ENCODE results near the gene CDC14B. TPM values are rescaled to one million over a fixed set of nuclear protein-coding genes. Genes with fewer than 3 reads are reported as not detected.

The CDC14B gene
- total RNA-seq, 4 donors from 2014 or later: 4.9 to 11.2 (median 8.9) TPM

DNA sequence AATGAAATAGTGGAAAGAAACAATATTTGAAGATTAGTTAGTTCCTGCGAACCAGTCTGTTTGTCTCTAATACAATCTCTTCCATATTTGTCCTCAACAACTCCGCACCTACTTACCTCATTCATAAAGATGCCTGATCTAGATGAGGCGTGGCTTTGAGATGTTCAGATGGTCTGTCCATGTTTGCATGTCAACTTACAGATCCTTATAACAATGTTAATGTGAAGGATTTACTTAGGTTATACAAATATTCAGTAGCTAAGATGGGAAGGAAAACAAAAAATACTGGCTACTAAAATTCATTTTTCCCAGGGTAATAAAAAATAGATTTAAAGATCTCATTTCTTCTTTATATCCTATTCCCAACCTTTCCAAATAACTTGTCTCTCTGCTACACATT, 8.3 kb downstream of the CDC14B start:
- no peaks in the 10 kb centered on the region for H3K36me3 ChIP-seq
- H3K9me3 ChIP-seq: no peaks in the 10 kb centered on the region
- TF ChIP-seq, protein P1, sequence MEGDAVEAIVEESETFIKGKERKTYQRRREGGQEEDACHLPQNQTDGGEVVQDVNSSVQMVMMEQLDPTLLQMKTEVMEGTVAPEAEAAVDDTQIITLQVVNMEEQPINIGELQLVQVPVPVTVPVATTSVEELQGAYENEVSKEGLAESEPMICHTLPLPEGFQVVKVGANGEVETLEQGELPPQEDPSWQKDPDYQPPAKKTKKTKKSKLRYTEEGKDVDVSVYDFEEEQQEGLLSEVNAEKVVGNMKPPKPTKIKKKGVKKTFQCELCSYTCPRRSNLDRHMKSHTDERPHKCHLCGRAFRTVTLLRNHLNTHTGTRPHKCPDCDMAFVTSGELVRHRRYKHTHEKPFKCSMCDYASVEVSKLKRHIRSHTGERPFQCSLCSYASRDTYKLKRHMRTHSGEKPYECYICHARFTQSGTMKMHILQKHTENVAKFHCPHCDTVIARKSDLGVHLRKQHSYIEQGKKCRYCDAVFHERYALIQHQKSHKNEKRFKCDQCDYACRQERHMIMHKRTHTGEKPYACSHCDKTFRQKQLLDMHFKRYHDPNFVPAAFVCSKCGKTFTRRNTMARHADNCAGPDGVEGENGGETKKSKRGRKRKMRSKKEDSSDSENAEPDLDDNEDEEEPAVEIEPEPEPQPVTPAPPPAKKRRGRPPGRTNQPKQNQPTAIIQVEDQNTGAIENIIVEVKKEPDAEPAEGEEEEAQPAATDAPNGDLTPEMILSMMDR (IDR thresholded peaks at IDR 0.05): no peak
- TF ChIP-seq POLR2A (IDR thresholded peaks at IDR 0.05) (no peak), EP300 (IDR thresholded peaks at IDR 0.05) (no peak), POLR2AphosphoS5 (IDR thresholded peaks at IDR 0.05) (no peak)
- H3K27me3 ChIP-seq: no peaks in the 10 kb centered on the region
- peaks cover 13% of the 10 kb centered on the region for H3K4me1 ChIP-seq
- H3K4me3 ChIP-seq: no peak overlapping the region
- 90% methylated on average over 3 of the region's 3 CpGs for WGBS
- no peak overlapping the region for H3K27ac ChIP-seq
- no peak for DNase-seq (ENCODE audit: low spot score in 2 of 2)

DNA sequence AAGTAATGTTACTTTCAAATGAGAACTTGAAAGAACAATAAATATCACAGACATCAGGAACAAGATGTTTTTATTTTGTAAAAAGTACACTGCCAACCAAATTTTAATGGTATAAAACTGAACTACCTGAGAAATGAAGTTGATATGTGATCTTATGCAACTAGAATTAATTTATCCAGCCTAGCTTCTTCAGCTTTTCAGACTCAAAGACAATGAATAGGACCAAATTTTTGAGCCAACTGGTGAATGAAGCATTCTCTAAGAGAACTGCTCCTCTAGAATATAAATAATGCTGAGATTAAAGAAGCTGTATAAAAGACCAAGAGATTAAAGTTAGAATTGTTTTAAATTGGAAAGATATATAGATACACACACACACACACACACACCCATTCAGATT, 9.9 kb downstream of the CDC14B start:
- H3K4me3 ChIP-seq: no peak overlapping the region
- H3K27me3 ChIP-seq: no peaks in the 10 kb centered on the region
- no peaks in the 10 kb centered on the region for H3K36me3 ChIP-seq
- no peak for DNase-seq (ENCODE audit: low spot score in 2 of 2)
- TF ChIP-seq EP300 (IDR thresholded peaks at IDR 0.05): no peak
- TF ChIP-seq, protein P1 (IDR thresholded peaks at IDR 0.05): no peak
- no peak for TF ChIP-seq POLR2AphosphoS5 (IDR thresholded peaks at IDR 0.05)
- TF ChIP-seq POLR2A (IDR thresholded peaks at IDR 0.05): no peak
- H3K4me1 ChIP-seq: peaks cover 13% of the 10 kb centered on the region
- H3K9me3 ChIP-seq: no peaks in the 10 kb centered on the region
- H3K27ac ChIP-seq: no peak overlapping the region

DNA sequence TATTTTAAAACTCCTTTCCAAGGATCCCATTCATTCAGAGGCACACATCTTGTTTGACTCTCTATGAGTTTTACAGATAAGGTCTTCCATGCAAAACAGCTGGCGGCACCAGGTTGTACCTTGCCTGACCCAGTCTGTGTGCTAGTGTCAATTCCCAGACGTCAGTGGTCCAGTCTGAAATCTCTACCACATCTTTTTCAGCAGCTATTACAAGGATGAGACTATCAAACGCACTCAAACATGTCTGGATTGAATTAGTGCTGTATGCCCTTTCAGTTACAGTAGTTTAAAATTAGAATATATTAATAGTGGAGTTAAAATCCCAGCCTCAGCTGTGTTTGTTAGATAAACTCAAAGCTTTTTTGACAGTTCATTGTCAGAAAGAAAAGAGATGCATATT, 11.7 kb downstream of the CDC14B start:
- Histone ChIP-seq H3K4me3 (no peak overlapping the region), H3K36me3 (no peaks in the 10 kb centered on the region), H3K4me1 (peaks cover 25% of the 10 kb centered on the region), H3K27ac (no peak overlapping the region), H3K9me3 (no peaks in the 10 kb centered on the region), H3K27me3 (no peaks in the 10 kb centered on the region)
- WGBS: 79% methylated on average over 3 of the region's 3 CpGs
- DNase-seq (ENCODE audit: low spot score in 2 of 2): no peak
- no peak for TF ChIP-seq POLR2AphosphoS5 (IDR thresholded peaks at IDR 0.05)
- TF ChIP-seq EP300 (IDR thresholded peaks at IDR 0.05): no peak
- TF ChIP-seq, protein P1 (IDR thresholded peaks at IDR 0.05): no peak
- TF ChIP-seq POLR2A (IDR thresholded peaks at IDR 0.05): no peak

DNA sequence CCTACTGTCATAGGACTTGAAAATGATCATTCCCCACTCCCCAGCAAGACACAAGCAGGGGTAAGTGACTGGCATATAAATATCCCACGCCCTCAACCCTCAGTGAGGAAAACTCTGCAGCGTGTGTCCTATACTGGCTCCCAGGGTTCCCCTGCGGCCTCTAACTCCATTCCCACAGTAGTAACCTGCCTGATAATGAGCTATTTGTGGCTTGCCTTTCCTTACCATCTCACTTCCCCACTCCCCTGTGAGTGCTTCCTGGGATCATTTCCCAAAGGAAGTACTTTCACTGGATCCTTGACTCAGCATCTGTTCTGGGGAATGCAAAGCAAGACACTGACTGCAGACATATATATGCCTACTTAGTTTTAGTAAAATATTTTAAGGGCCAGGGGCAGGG, 14.3 kb downstream of the CDC14B start:
- 96% methylated on average over 3 of the region's 3 CpGs for WGBS
- TF ChIP-seq POLR2AphosphoS5 (IDR thresholded peaks at IDR 0.05): no peak
- TF ChIP-seq, protein P1 (IDR thresholded peaks at IDR 0.05): no peak
- no peak for TF ChIP-seq POLR2A (IDR thresholded peaks at IDR 0.05)
- no peak for TF ChIP-seq EP300 (IDR thresholded peaks at IDR 0.05)
- Histone ChIP-seq H3K27ac (no peak overlapping the region), H3K4me3 (no peak overlapping the region), H3K4me1 (peaks cover 13% of the 10 kb centered on the region), H3K9me3 (no peaks in the 10 kb centered on the region), H3K27me3 (no peaks in the 10 kb centered on the region), H3K36me3 (no peaks in the 10 kb centered on the region)
- no peak for DNase-seq (ENCODE audit: low spot score in 2 of 2)

DNA sequence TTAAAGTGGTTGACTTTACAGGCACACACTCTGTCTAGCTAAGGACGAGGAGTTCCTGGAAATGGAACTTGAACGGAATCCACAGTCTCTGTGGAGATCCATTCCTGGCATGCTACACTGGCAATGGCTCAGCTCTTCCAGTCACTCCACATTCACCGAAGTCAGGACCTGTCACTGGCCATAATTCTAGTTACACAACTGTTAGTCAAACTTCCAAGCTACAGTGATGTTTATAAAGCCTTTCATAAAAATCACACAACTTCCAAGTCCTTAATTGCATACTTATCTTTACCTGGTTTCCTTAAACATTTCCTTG, 15.7 kb downstream of the CDC14B start:
- Histone ChIP-seq H3K27me3 (no peaks in the 10 kb centered on the region), H3K4me3 (no peak overlapping the region), H3K36me3 (no peaks in the 10 kb centered on the region), H3K27ac (peak overlapping the region; percentile 45), H3K4me1 (peaks cover 13% of the 10 kb centered on the region), H3K9me3 (no peaks in the 10 kb centered on the region)
- WGBS: 17% methylated on average over 3 of the region's 3 CpGs
- DNase-seq (ENCODE audit: low spot score in 2 of 2): no peak
- no peak for TF ChIP-seq EP300 (IDR thresholded peaks at IDR 0.05)
- TF ChIP-seq POLR2AphosphoS5 (IDR thresholded peaks at IDR 0.05): peak in 2 of 3 donors; percentile 69 to 75

DNA sequence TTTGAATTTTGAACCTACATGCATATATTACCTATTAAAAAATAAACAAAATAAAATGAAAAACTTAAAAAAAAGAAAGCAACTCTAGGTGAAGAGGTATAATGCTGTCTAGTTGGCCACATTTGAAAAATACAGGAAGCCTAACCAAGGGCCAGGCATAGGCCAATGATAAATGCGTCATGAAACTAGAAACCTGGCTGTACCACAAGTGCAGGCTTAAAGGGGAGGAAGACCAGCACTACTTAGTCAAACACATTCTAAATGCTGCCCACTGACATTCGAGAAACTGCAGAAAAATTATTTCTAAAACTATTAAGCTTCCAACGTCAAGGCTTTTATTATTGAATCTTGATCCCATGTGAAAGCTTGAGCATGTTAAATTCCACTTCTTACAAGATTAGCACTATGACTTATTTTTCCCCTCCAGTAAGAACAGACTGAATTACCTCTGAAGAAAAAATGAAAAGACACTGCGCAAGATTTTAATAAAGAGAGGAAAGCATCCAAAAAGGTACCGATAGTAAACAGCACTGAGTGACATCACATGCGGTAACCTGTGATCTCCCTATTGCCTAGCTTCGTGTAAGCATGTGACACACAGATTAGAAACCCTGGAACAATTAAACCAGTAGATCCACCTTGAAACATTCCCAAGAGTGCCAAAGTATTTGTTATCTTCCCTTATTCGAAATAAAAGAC, 16.2 kb downstream of the CDC14B start:
- no peak overlapping the region for H3K4me3 ChIP-seq
- no peaks in the 10 kb centered on the region for H3K27me3 ChIP-seq
- 53% methylated on average over 8 of the region's 8 CpGs for WGBS
- no peak for DNase-seq (ENCODE audit: low spot score in 2 of 2)
- peak overlapping the region; percentile 45 for H3K27ac ChIP-seq
- no peak for TF ChIP-seq POLR2AphosphoS5 (IDR thresholded peaks at IDR 0.05)
- TF ChIP-seq, protein P1 (IDR thresholded peaks at IDR 0.05): no peak
- TF ChIP-seq POLR2A (IDR thresholded peaks at IDR 0.05): no peak
- TF ChIP-seq EP300 (IDR thresholded peaks at IDR 0.05): no peak
- H3K9me3 ChIP-seq: no peaks in the 10 kb centered on the region
- H3K4me1 ChIP-seq: peaks cover 13% of the 10 kb centered on the region
- no peaks in the 10 kb centered on the region for H3K36me3 ChIP-seq
